Measurements from ENCODE around the gene SORCS2. TPM values are rescaled to one million over a fixed set of nuclear protein-coding genes. Genes with fewer than 3 reads are reported as not detected.

Gene SORCS2
- total RNA-seq, 2 donors from 2014 or later: 1.0 to 4.4 TPM

GRCh38 chr4:7189066-7189465, 3.3 kb upstream of the SORCS2 start:
- no peak for TF ChIP-seq CTCF (IDR thresholded peaks at IDR 0.05)
- DNase-seq (ENCODE audit: low spot score): no peak
- WGBS: 60% methylated on average over 12 of the region's 12 CpGs
- Histone ChIP-seq H3K4me3 (no peak overlapping the region), H3K27me3 (replicated peaks; ENCODE audit: insufficient read depth) (peaks cover 11% of the 10 kb centered on the region), H3K27ac (no peak overlapping the region), H3K9me3 (no peaks in the 10 kb centered on the region), H3K4me1 (replicated peaks) (peaks cover 3% of the 10 kb centered on the region), H3K36me3 (no peaks in the 10 kb centered on the region)
- intact Hi-C loops (cut with DNase I): no loop called here

DNA sequence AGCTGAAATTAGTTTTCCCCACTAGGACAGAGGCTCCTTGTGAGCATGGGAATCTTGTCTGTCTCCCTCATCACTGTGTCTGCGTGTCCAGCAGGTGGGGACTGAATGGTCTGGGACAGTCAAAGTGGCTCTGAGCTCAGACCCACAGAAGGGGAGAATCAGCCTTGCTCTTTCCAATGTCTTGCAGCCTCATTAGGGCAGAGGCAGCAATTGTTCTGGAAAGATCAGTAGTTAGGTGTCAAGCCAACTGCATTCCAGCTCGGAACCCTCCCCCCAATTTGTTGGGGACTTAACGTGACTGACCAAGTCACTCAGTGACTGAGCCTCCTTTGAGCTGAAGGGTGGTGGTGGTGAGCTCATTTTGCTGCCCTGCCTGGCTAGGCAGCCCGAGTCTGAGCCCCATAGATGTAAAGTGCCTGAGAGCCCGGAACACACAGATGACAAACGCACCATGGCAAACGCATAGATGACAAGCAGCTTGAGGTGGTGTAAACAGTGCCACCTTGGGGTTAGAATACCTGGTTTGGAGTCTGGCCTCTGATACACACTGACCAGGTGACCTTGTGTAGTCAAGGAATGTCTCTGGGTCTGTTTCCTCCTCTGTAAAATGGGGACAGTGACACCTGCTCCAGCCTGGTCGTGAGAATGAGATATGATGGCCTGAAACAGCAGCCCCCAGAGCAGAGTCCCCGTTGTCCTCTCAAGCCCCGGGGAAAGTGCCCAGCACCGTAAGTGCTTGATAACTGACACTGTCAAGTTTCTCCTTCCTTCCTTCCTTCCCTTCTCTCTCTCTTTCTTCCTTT, 2.7 kb upstream of the SORCS2 start:
- WGBS: 56% methylated on average over 11 of the region's 11 CpGs
- Histone ChIP-seq H3K27me3 (replicated peaks; ENCODE audit: insufficient read depth) (peaks cover 11% of the 10 kb centered on the region), H3K4me1 (replicated peaks) (peaks cover 3% of the 10 kb centered on the region), H3K4me3 (no peak overlapping the region), H3K36me3 (no peaks in the 10 kb centered on the region), H3K27ac (no peak overlapping the region), H3K9me3 (no peaks in the 10 kb centered on the region)
- DNase-seq (ENCODE audit: low spot score): no peak
- TF ChIP-seq POLR2AphosphoS5 (IDR thresholded peaks at IDR 0.05) (no peak), POLR2A (IDR thresholded peaks at IDR 0.05) (no peak), CTCF (IDR thresholded peaks at IDR 0.05) (no peak)
- intact Hi-C loops (cut with DNase I): loop anchor here (5.0 to 10.0 kb wide), 3 partner anchors 275 to 795 kb away; no protein-coding TSS in a partner anchor

DNA sequence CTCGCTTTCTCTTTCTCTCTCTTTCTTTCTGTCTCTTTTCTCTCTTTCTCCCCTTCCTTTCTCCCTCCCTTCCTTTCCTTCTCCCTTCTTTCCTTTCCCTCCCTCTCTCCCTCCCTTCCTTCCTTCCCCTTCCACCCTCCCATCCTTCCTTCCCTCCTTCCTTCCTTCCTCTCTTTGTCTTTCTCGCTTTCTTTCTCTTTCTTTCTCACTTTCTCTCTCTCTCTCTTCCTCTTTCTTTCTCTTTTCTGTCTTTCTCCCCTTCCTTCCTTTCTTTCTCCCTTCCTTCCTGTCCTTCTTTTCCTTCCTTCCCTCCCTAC, 2.1 kb upstream of the SORCS2 start:
- TF ChIP-seq POLR2AphosphoS5 (IDR thresholded peaks at IDR 0.05): no peak
- TF ChIP-seq POLR2A (IDR thresholded peaks at IDR 0.05): no peak
- TF ChIP-seq CTCF (IDR thresholded peaks at IDR 0.05): no peak
- Histone ChIP-seq H3K4me1 (replicated peaks) (peaks cover 3% of the 10 kb centered on the region), H3K36me3 (no peaks in the 10 kb centered on the region), H3K4me3 (no peak overlapping the region), H3K27ac (no peak overlapping the region), H3K27me3 (replicated peaks; ENCODE audit: insufficient read depth) (peaks cover 11% of the 10 kb centered on the region), H3K9me3 (no peaks in the 10 kb centered on the region)
- intact Hi-C loops (cut with DNase I): loop anchor here (5.0 to 10.0 kb wide), 3 partner anchors 275 to 795 kb away; no protein-coding TSS in a partner anchor
- 95% methylated on average over 2 of the region's 2 CpGs for WGBS
- DNase-seq (ENCODE audit: low spot score): no peak

GRCh38 chr4:7190691-7191545, 1.4 kb upstream of the SORCS2 start:
- peaks cover 11% of the 10 kb centered on the region for H3K27me3 ChIP-seq (replicated peaks; ENCODE audit: insufficient read depth)
- TF ChIP-seq CTCF (IDR thresholded peaks at IDR 0.05) (no peak), POLR2A (IDR thresholded peaks at IDR 0.05) (no peak), POLR2AphosphoS5 (IDR thresholded peaks at IDR 0.05) (no peak)
- peaks cover 3% of the 10 kb centered on the region for H3K4me1 ChIP-seq (replicated peaks)
- H3K36me3 ChIP-seq: no peaks in the 10 kb centered on the region
- DNase-seq (ENCODE audit: low spot score): no peak
- intact Hi-C loops (cut with DNase I): loop anchor here (5.0 to 10.0 kb wide), 3 partner anchors 274 to 794 kb away; no protein-coding TSS in a partner anchor
- H3K27ac ChIP-seq: no peak overlapping the region
- no peaks in the 10 kb centered on the region for H3K9me3 ChIP-seq
- 78% methylated on average over 11 of the region's 11 CpGs for WGBS
- H3K4me3 ChIP-seq: no peak overlapping the region

All from prostate gland (tissue), 2 donors.